Measurements from ENCODE around the gene LRRC71. TPM values are rescaled to one million over a fixed set of nuclear protein-coding genes. Genes with fewer than 3 reads are reported as not detected.

LRRC71 gene
- total RNA-seq, 4 donors from 2014 or later = 0.40 TPM; not detected in 3

DNA sequence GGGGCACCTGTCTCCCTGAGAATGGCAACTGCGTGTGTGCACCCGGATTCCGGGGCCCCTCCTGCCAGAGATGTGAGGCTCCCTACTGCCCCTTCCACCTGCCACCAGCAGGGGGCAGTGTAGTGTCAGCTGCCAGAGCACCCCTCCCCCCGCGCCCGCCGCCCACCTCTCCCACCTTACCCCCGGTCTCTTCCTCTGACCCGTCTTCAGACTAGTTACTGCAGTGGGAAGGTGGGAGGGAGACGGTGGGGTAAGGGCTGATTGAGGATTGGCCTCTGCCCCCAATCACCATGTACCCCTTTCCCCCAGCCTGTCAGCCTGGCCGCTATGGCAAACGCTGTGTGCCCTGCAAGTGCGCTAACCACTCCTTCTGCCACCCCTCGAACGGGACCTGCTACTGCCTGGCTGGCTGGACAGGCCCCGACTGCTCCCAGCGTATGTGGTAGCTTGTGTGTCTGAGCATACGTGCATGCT lies 10.1 kb upstream of the LRRC71 start:
- H3K4me1 ChIP-seq = peaks cover 0 to 26% (median 0%) of the 10 kb centered on the region in 3 donors
- H3K4me3 ChIP-seq = no peak overlapping the region
- no peaks in the 10 kb centered on the region for H3K9me3 ChIP-seq
- 67% methylated on average over 1 of the region's 18 CpGs; no CpG with 5 or more reads in 1 of the 2 donors for WGBS, 2 donors (ENCODE audit: low coverage in 1 of 2)
- no peak for ATAC-seq
- H3K36me3 ChIP-seq = peaks cover 0 to 57% of the 10 kb centered on the region in 2 donors
- TF ChIP-seq, protein P1, sequence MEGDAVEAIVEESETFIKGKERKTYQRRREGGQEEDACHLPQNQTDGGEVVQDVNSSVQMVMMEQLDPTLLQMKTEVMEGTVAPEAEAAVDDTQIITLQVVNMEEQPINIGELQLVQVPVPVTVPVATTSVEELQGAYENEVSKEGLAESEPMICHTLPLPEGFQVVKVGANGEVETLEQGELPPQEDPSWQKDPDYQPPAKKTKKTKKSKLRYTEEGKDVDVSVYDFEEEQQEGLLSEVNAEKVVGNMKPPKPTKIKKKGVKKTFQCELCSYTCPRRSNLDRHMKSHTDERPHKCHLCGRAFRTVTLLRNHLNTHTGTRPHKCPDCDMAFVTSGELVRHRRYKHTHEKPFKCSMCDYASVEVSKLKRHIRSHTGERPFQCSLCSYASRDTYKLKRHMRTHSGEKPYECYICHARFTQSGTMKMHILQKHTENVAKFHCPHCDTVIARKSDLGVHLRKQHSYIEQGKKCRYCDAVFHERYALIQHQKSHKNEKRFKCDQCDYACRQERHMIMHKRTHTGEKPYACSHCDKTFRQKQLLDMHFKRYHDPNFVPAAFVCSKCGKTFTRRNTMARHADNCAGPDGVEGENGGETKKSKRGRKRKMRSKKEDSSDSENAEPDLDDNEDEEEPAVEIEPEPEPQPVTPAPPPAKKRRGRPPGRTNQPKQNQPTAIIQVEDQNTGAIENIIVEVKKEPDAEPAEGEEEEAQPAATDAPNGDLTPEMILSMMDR (IDR thresholded peaks at IDR 0.05) = peak in 3 of 4 experiments; percentile 30 to 87 (median 60)
- TF ChIP-seq EP300 (IDR thresholded peaks at IDR 0.05) (no peak), POLR2AphosphoS5 (IDR thresholded peaks at IDR 0.05) (no peak), POLR2A (IDR thresholded peaks at IDR 0.05) (no peak)
- H3K27me3 ChIP-seq = peaks cover 79% of the 10 kb centered on the region
- no peak overlapping the region for H3K27ac ChIP-seq

DNA sequence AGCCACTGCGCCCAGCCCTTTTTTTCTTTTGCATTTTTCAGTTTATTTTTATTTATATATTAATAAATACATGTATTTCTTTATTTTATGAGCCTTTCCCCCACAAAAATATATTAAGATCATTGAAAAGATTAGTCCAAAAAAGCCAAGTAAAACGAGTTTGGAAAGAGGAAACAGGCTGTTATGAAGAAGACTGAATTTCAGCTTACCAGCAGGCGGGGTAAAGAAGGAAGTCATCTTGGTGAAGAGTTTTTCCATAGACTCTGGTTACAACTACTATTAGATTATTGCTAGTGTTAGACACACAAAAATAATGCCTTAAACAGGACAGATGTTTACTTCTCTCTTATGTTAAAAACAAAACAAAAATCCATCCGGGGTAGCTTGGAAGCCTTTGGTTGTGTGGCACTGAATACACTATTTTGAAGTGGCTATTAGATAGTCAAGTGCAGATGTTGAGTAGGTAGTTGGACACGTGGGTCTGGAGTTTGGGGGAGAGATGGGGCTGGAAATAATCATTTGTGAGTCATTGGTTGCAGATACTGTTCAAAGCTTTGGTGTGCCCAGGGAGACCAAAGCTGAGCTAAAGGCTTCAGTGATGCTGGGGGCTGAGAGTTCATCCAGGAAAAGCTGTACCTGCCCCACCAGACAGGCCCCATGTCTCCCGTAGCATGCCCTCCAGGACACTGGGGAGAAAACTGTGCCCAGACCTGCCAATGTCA lies 8.7 kb upstream of the LRRC71 start:
- Histone ChIP-seq H3K4me1 (peaks cover 0 to 21% (median 0%) of the 10 kb centered on the region in 3 donors), H3K27me3 (peaks cover 75% of the 10 kb centered on the region), H3K9me3 (no peaks in the 10 kb centered on the region), H3K36me3 (peaks cover 0 to 56% of the 10 kb centered on the region in 2 donors), H3K4me3 (no peak overlapping the region), H3K27ac (no peak overlapping the region)
- ATAC-seq = no peak
- TF ChIP-seq EP300 (IDR thresholded peaks at IDR 0.05) = no peak
- TF ChIP-seq POLR2AphosphoS5 (IDR thresholded peaks at IDR 0.05) = no peak
- TF ChIP-seq POLR2A (IDR thresholded peaks at IDR 0.05) = no peak
- TF ChIP-seq, protein P1 (IDR thresholded peaks at IDR 0.05) = no peak
- WGBS, 2 donors (ENCODE audit: low coverage in 1 of 2) = 64 to 65% methylated on average over 5 of the region's 6 CpGs

DNA sequence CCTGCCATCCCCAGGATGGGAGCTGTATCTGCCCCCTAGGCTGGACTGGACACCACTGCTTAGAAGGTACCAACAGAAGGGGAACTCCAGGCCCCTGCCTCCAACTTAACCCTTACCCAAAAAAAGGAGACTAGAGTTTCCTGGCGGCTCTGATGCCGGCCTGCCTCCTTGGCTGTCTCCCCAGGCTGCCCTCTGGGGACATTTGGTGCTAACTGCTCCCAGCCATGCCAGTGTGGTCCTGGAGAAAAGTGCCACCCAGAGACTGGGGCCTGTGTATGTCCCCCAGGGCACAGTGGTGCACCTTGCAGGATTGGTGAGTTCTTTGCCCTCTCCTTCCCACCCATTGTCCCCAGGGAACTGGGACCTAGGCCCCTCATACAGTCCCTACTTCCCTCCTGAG lies 8.1 kb upstream of the LRRC71 start:
- TF ChIP-seq, protein P1 (IDR thresholded peaks at IDR 0.05) = no peak
- TF ChIP-seq EP300 (IDR thresholded peaks at IDR 0.05) = no peak
- TF ChIP-seq POLR2AphosphoS5 (IDR thresholded peaks at IDR 0.05) = no peak
- TF ChIP-seq POLR2A (IDR thresholded peaks at IDR 0.05) = no peak
- no peak overlapping the region for H3K4me3 ChIP-seq
- no peaks in the 10 kb centered on the region for H3K9me3 ChIP-seq
- peaks cover 73% of the 10 kb centered on the region for H3K27me3 ChIP-seq
- peaks cover 0 to 15% (median 0%) of the 10 kb centered on the region in 3 donors for H3K4me1 ChIP-seq
- no peak overlapping the region for H3K27ac ChIP-seq
- ATAC-seq = no peak
- WGBS, 2 donors (ENCODE audit: low coverage in 1 of 2) = no CpG with 5 or more reads among the region's 2 CpGs
- H3K36me3 ChIP-seq = peaks cover 0 to 50% of the 10 kb centered on the region in 2 donors

DNA sequence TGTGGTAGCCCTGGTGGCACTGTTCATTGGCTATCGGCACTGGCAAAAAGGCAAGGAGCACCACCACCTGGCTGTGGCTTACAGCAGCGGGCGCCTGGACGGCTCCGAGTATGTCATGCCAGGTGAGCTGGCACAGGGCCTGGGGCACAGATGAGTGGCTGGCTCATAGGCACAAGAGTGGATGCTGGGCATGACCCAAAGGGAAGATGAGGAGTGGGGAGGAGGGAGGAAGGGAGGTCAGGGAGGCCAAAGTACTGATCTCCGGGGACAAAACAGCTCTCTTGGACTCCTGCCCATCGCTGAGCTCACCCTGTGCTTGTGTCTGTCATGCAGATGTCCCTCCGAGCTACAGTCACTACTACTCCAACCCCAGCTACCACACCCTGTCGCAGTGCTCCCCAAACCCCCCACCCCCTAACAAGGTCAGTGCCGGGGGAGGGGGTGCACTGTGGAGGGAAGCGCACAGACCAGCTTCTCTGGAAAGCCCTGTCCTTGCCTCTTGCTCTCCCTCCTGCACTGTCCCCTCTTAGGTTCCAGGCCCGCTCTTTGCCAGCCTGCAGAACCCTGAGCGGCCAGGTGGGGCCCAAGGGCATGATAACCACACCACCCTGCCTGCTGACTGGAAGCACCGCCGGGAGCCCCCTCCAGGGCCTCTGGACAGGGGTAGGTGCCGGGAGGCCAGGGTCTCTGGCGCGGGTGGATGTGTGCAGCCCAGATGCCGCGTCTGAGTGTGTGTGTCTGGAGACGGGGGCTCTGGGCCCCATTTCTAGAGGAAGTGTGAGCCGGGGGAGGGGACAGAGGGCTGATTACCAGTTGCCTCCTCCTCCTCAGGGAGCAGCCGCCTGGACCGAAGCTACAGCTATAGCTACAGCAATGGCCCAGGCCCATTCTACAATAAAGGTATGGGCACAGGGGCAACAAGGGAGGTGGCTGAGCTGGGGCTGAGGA lies 7.3 kb upstream of the LRRC71 start:
- peaks cover 0 to 8% (median 0%) of the 10 kb centered on the region in 3 donors for H3K9me3 ChIP-seq
- H3K4me3 ChIP-seq = no peak overlapping the region
- H3K36me3 ChIP-seq = peaks cover 0 to 42% of the 10 kb centered on the region in 2 donors
- TF ChIP-seq POLR2AphosphoS5 (IDR thresholded peaks at IDR 0.05) (no peak), POLR2A (IDR thresholded peaks at IDR 0.05) (no peak), EP300 (IDR thresholded peaks at IDR 0.05) (no peak)
- TF ChIP-seq, protein P1 (IDR thresholded peaks at IDR 0.05) = no peak
- H3K27ac ChIP-seq = no peak overlapping the region
- WGBS, 2 donors (ENCODE audit: low coverage in 1 of 2) = 50 to 77% methylated on average over 2 to 3 of the region's 24 CpGs
- peaks cover 0 to 8% (median 0%) of the 10 kb centered on the region in 3 donors for H3K4me1 ChIP-seq
- H3K27me3 ChIP-seq = peaks cover 73% of the 10 kb centered on the region
- no peak for ATAC-seq
